Activated T-cell treated with anti-CD3 and anti-CD28 coated beads, Interleukin-2, amount 50 U/mL, for 4 hours (primary cell): Measurements from ENCODE around the gene CHMP5. TPM values are rescaled to one million over a fixed set of nuclear protein-coding genes. Genes with fewer than 3 reads are reported as not detected.

Experiments
- ATAC-seq, 2 donors: fragments of 200-7000 bp; cut with Tn5 transposase; one replicate each; pipeline ENCODE4 v1.10.0; 2021
- DNase-seq: peaks from one replicate; pipeline ENCODE4 v3.0.0-alpha.2; 2020
- H3K27me3 Mint-ChIP-seq: one replicate; pipeline ENCODE4 v1.8.0; 2021; ENCODE audit warnings: low read depth, mixed read lengths
- H3K36me3 Mint-ChIP-seq: one replicate; pipeline ENCODE4 v1.8.0; 2022; ENCODE audit warnings: mixed read lengths; ENCODE audit not compliant: insufficient read depth
- H3K4me1 Mint-ChIP-seq: one replicate; pipeline ENCODE4 v1.8.0; 2021; ENCODE audit warnings: low read depth, mixed read lengths
- H3K4me3 Mint-ChIP-seq: one replicate; pipeline ENCODE4 v1.8.0; 2021; ENCODE audit warnings: mild to moderate bottlenecking, moderate library complexity, mixed read lengths
- H3K9me3 Mint-ChIP-seq: one replicate; pipeline ENCODE4 v1.8.0; 2021; ENCODE audit warnings: mixed read lengths
- total RNA-seq, 3 donors: library from RNA; stranded (reverse); gene quantifications; one replicate each; pipeline ENCODE4 v1.2.1, GENCODE V29; 2021

The CHMP5 gene
- total RNA-seq, 3 donors from 2014 or later: 45.0 to 59.5 (median 46.8) TPM

- peaks cover 5% of the 10 kb centered on the region for H3K4me1 Mint-ChIP-seq
- peaks cover 27% of the 10 kb centered on the region for H3K36me3 Mint-ChIP-seq
- no peak for ATAC-seq
These were observed 12.6 kb downstream of the CHMP5 start for GRCh38 chr9:33277484-33277883.

DNA sequence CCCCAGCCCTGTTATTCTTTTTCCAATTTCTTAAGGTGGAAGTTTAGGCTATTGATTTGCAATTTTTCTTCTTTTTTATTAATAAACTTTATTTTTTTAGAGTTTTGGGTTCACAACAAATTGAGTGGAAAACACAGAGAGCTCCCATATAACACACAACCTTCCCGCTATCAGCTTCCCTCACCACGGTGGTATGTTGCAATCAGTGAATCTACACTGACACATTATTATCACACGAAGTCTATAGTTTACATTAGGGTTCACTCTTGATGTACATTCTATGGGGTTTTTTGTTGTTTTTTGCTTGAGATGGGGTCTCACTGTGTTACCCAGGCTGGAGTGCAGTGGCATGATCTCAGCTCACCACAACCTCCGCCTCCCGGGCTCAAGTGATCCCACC is 20.7 kb downstream of the CHMP5 start:
- Mint-ChIP-seq H3K4me1 (peaks cover 14% of the 10 kb centered on the region), H3K9me3 (no peaks in the 10 kb centered on the region), H3K36me3 (peaks cover 6% of the 10 kb centered on the region), H3K27me3 (no peaks in the 10 kb centered on the region), H3K4me3 (no peak overlapping the region)
- DNase-seq (no peak), ATAC-seq (no peak)

More at GRCh38 chr9:33277484-33277883, 12.6 kb downstream of the CHMP5 start:
- H3K9me3 Mint-ChIP-seq: no peaks in the 10 kb centered on the region
- no peak for DNase-seq
- no peaks in the 10 kb centered on the region for H3K27me3 Mint-ChIP-seq
- no peak overlapping the region for H3K4me3 Mint-ChIP-seq

DNA sequence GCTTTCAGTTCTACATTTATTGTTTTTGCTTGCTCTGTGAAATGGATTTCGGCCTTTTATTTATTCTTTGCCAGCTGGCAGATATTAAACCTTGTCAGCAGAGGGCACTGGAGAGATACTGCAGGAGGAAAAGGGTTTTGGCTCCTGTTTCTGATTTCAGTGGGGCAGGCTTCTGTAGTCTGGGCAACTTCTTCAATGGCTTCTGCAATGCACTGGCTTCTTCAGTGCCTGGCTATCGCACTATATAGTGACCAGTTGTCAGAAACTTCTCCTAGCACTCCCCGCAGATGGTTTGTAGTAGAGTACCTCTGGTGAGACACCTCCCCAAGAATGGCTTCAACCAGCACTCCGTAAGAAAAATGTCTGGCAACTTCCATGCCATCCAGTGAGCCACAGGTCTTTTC is 22.2 kb downstream of the CHMP5 start:
- Mint-ChIP-seq H3K4me1 (peaks cover 29% of the 10 kb centered on the region), H3K4me3 (peak overlapping the region; percentile 19), H3K9me3 (no peaks in the 10 kb centered on the region), H3K27me3 (no peaks in the 10 kb centered on the region), H3K36me3 (peaks cover 6% of the 10 kb centered on the region)
- ATAC-seq: no peak
- peak; percentile 26 for DNase-seq

DNA sequence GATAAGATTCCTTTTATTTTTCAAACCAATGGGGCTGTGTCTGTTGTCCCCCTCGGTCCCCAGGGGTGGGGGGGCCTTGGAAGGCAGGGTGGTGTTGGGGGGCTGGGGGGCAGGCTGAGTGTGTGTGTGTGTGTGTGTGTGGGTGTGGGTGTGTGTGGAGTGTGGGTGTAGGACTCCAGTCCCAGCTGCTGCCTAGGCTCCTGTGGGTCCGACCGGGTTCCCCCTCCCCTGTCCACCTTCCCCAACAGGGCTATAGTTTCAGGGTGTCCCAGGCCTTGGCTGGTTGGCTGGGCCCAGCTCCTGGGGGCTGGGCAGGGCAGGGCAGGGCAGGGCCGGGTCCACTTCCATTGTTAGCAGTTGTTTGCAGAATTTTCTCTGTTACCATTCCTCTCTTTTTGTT is 23.4 kb downstream of the CHMP5 start:
- no peaks in the 10 kb centered on the region for H3K9me3 Mint-ChIP-seq
- DNase-seq (no peak), ATAC-seq (no peak)
- H3K4me3 Mint-ChIP-seq: no peak overlapping the region
- H3K36me3 Mint-ChIP-seq: peaks cover 14% of the 10 kb centered on the region
- no peaks in the 10 kb centered on the region for H3K27me3 Mint-ChIP-seq
- peaks cover 40% of the 10 kb centered on the region for H3K4me1 Mint-ChIP-seq

- Mint-ChIP-seq H3K36me3 (peaks cover 17% of the 10 kb centered on the region), H3K4me1 (peaks cover 45% of the 10 kb centered on the region), H3K27me3 (no peaks in the 10 kb centered on the region), H3K9me3 (no peaks in the 10 kb centered on the region), H3K4me3 (no peak overlapping the region)
- ATAC-seq (no peak), DNase-seq (no peak)
These were observed 24.1 kb downstream of the CHMP5 start for GRCh38 chr9:33288828-33289483.

DNA sequence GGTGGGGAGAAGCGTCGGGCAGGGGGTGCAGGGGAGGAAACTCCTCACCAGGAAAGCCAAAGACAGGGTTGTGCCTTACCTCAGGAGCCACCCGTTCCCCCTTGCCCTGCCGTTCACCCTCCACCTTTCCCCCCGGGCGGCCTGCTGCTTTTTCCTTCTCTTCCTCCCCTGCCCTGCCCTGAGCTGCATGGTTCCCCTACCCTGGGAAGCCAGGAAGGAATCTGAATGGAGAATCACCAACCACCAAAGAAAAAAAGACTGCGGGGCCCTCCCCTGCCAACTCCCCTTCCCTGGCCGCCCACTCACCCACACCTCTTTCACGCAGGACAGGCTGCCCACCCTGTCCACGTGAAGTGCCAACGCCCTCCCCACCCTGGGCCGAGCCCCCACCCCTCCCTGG is 24.6 kb downstream of the CHMP5 start:
- peak overlapping the region; percentile 98 for H3K4me3 Mint-ChIP-seq
- H3K9me3 Mint-ChIP-seq: no peaks in the 10 kb centered on the region
- ATAC-seq (no peak), DNase-seq (peak; percentile 25)
- H3K36me3 Mint-ChIP-seq: peaks cover 21% of the 10 kb centered on the region
- peaks cover 51% of the 10 kb centered on the region for H3K4me1 Mint-ChIP-seq
- H3K27me3 Mint-ChIP-seq: no peaks in the 10 kb centered on the region

DNA sequence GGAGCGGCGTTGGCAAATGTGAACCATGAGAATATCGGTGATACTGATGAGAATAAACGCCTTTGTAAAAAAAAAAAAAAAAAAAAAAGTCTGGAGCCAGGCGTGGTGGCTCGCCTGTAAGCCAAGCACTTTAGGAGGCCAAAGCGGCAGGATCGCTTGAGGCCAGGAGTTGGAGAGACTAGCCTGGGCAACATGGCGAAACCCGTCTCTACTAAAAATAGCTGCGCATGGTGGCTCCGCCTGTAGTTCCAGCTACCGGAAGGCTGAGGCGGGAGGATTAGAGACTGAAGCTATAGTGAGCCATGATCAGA is 25.0 kb downstream of the CHMP5 start:
- no peak for DNase-seq
- peaks cover 55% of the 10 kb centered on the region for H3K4me1 Mint-ChIP-seq
- H3K9me3 Mint-ChIP-seq: no peaks in the 10 kb centered on the region

DNA sequence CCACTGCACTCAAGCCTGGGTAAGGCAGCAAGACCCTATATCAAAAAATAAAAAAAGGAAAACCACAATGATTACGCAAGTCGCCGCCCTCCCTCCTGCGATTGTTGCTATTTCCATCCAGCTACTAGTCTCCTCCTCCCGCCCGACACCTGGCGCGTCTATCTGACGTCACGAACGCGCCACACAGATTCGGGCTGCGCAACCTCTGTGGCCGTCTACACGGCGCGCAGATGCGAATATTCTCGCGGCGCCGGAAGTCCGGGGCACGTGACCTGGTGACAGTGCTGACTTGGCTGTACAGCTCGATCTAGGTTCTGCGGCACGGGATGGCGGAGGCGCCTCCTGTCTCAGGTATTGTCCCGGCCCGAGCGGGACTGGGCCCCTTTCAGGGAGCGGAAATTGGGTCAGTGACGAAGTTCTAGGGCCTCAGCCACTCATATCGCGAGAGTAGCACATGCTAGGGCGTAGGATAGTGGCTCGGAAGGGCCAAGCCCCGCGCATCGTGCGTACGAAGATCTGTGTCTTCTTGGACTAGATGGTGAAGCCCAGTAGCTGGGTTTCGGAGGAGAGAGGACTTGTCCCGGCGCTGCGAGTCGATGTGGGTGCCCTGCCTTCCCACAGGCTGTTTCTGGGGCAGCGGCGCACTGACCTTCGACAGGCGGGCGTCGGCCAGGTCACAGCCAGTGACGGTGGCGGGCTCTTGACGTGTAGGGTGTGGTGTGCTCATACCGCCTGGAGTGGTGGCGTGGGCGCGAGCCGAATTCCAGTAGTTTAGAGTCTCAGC is 25.6 kb downstream of the CHMP5 start, which contains the start of gene NFX1:
TSS of gene NFX1 (plus strand) at position 270 of the 784 bp plus-strand sequence. CDS start at position 327, 57 bp downstream.
- Mint-ChIP-seq H3K9me3 (no peaks in the 10 kb centered on the region), H3K27me3 (no peaks in the 10 kb centered on the region), H3K36me3 (peaks cover 27% of the 10 kb centered on the region), H3K4me3 (peak within 1 kb of the TSS; percentile 98), H3K4me1 (peaks cover 58% of the 10 kb centered on the region)
- peak; percentile 97 for DNase-seq
- peak; percentile 90 to 94 for ATAC-seq

More for the DNA sequence above, 25.0 kb downstream of the CHMP5 start:
- Mint-ChIP-seq H3K27me3 (no peaks in the 10 kb centered on the region), H3K4me3 (peak overlapping the region; percentile 98), H3K36me3 (peaks cover 25% of the 10 kb centered on the region)
- no peak for ATAC-seq

GRCh38 chr9:33291031-33291397 is 26.2 kb downstream of the CHMP5 start:
- no peak for DNase-seq
- H3K4me1 Mint-ChIP-seq: peaks cover 64% of the 10 kb centered on the region
- no peaks in the 10 kb centered on the region for H3K9me3 Mint-ChIP-seq
- H3K36me3 Mint-ChIP-seq: peaks cover 30% of the 10 kb centered on the region
- ATAC-seq: no peak
- H3K4me3 Mint-ChIP-seq: peak overlapping the region; percentile 98
- H3K27me3 Mint-ChIP-seq: no peaks in the 10 kb centered on the region

GRCh38 chr9:33291901-33292300 is 27.1 kb downstream of the CHMP5 start:
- H3K4me3 Mint-ChIP-seq: peak overlapping the region; percentile 98
- H3K9me3 Mint-ChIP-seq: no peaks in the 10 kb centered on the region
- peaks cover 71% of the 10 kb centered on the region for H3K4me1 Mint-ChIP-seq
- no peaks in the 10 kb centered on the region for H3K27me3 Mint-ChIP-seq
- ATAC-seq (no peak), DNase-seq (no peak)
- peaks cover 38% of the 10 kb centered on the region for H3K36me3 Mint-ChIP-seq

DNA sequence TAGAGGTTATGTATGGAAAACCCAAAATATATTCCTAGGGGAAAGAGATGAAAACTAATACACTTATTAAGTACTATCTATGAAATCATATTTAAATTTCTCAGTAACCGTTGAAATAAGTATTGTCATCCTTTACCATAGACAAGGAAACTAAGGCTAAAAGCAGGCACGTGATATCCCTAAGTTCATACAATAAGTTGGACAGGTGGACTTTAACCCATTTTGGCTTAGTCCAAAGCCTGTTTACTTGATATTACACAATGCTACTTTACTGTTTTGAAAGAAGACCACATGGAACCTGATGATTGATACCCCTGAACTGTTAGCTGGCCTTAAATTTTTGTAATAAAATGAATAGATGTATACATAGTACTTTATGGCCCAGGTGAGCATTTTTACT is 28.9 kb downstream of the CHMP5 start:
- no peaks in the 10 kb centered on the region for H3K9me3 Mint-ChIP-seq
- H3K27me3 Mint-ChIP-seq: no peaks in the 10 kb centered on the region
- no peak for ATAC-seq
- H3K4me3 Mint-ChIP-seq: no peak overlapping the region
- DNase-seq: no peak
- H3K4me1 Mint-ChIP-seq: peaks cover 83% of the 10 kb centered on the region
- peaks cover 56% of the 10 kb centered on the region for H3K36me3 Mint-ChIP-seq

DNA sequence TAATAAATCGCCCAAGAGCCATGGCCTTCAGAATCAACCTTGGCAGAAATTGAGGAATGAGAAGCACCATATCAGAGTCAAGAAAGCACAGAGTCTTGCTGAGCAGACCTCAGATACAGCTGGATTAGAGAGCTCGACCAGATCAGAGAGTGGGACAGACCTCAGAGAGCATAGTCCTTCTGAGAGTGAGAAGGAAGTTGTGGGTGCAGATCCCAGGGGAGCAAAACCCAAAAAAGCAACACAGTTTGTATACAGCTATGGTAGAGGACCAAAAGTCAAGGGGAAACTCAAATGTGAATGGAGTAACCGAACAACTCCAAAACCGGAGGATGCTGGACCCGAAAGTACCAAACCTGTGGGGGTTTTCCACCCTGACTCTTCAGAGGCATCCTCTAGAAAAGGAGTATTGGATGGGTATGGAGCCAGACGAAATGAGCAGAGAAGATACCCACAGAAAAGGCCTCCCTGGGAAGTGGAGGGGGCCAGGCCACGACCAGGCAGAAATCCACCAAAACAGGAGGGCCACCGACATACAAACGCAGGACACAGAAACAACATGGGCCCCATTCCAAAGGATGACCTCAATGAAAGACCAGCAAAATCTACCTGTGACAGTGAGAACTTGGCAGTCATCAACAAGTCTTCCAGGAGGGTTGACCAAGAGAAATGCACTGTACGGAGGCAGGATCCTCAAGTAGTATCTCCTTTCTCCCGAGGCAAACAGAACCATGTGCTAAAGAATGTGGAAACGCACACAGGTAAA is 30.0 kb downstream of the CHMP5 start:
- H3K4me3 Mint-ChIP-seq: peak overlapping the region; percentile 45
- no peaks in the 10 kb centered on the region for H3K9me3 Mint-ChIP-seq
- no peak for ATAC-seq
- H3K4me1 Mint-ChIP-seq: peaks cover 91% of the 10 kb centered on the region
- H3K36me3 Mint-ChIP-seq: peaks cover 66% of the 10 kb centered on the region
- DNase-seq: no peak
- no peaks in the 10 kb centered on the region for H3K27me3 Mint-ChIP-seq

DNA sequence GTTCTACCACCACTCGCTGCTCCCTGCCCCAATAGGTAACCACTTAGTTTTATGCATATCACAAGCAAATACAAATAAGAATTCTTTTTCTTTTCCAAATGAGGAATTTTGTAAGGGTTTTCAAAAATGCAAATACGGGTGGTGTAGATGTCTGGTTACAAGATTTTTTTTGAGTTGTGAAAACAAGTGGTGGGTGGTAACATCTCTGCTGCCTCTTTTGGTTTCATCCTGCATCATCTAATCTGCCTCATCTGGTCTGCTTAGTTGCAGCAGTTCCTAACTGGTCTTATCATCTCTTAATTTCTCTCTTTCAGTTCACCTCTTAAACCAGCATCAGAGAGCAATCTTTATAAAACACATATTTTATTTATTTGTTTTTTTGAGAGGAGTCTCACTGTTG is 30.7 kb downstream of the CHMP5 start:
- DNase-seq (no peak), ATAC-seq (peak; percentile 52 to 59)
- Mint-ChIP-seq H3K4me3 (peak overlapping the region; percentile 47), H3K36me3 (peaks cover 69% of the 10 kb centered on the region), H3K9me3 (no peaks in the 10 kb centered on the region), H3K4me1 (peaks cover 89% of the 10 kb centered on the region), H3K27me3 (no peaks in the 10 kb centered on the region)

GRCh38 chr9:33297432-33297831 is 32.6 kb downstream of the CHMP5 start:
- Mint-ChIP-seq H3K4me1 (peaks cover 76% of the 10 kb centered on the region), H3K9me3 (no peaks in the 10 kb centered on the region), H3K36me3 (peaks cover 71% of the 10 kb centered on the region), H3K4me3 (peak overlapping the region; percentile 45), H3K27me3 (no peaks in the 10 kb centered on the region)
- DNase-seq (no peak), ATAC-seq (peak in 1 of 2 donors; percentile 9)
